GM23338 (cell line): ENCODE data around the gene PRMT3. TPM values are rescaled to one million over a fixed set of nuclear protein-coding genes. Genes with fewer than 3 reads are reported as not detected.

Source experiments
- ATAC-seq: fragments of 200-7000 bp; cut with Tn5 transposase; 3 replicates; pipeline ENCODE4 v1.9.1; 2020
- DNase-seq: peaks from one replicate; pipeline ENCODE4 v3.0.0-alpha.2; 2015; ENCODE audit warnings: low spot score
- H2AFZ ChIP-seq: fragments of 200-600 bp; sonication (generic); 2 replicates; pipeline ENCODE4 v1.8.0; 2016; ENCODE audit warnings: antibody characterized with exemption, mild to moderate bottlenecking, moderate library complexity
- H3F3A ChIP-seq: fragments of 200-600 bp; sonication (generic); replicated peaks from 2 replicates; pipeline ENCODE4 v1.8.0; 2017; ENCODE audit warnings: antibody characterized with exemption, mixed run types, low read depth
- H3K27ac ChIP-seq: fragments of 200-600 bp; sonication (generic); 2 replicates; pipeline ENCODE4 v1.6.1; 2016; ENCODE audit warnings: low read depth
- H3K27me3 ChIP-seq: fragments of 200-600 bp; sonication (generic); 2 replicates; pipeline ENCODE4 v1.8.0; 2016; ENCODE audit warnings: mild to moderate bottlenecking, mixed run types, moderate library complexity; ENCODE audit not compliant: insufficient read depth
- H3K36me3 ChIP-seq: fragments of 200-600 bp; sonication (generic); 2 replicates; pipeline ENCODE4 v1.8.0; 2016; ENCODE audit warnings: mild to moderate bottlenecking; ENCODE audit not compliant: insufficient read depth
- H3K4me1 ChIP-seq: fragments of 200-600 bp; sonication (generic); 2 replicates; pipeline ENCODE4 v1.8.0; 2016; ENCODE audit warnings: mild to moderate bottlenecking, moderate library complexity; ENCODE audit not compliant: insufficient read depth
- H3K4me2 ChIP-seq: fragments of 200-600 bp; sonication (generic); 2 replicates; pipeline ENCODE4 v1.7.1; 2017; ENCODE audit warnings: mixed run types
- H3K4me3 ChIP-seq: fragments of 200-600 bp; sonication (generic); 2 replicates; pipeline ENCODE4 v1.6.1; 2016; ENCODE audit warnings: mixed run types
- H3K79me2 ChIP-seq: fragments of 200-600 bp; sonication (generic); replicated peaks from 2 replicates; pipeline ENCODE4 v1.8.0; 2017; ENCODE audit warnings: mild to moderate bottlenecking; ENCODE audit not compliant: insufficient read depth
- H3K9me2 ChIP-seq: fragments of 200-600 bp; sonication (generic); 2 replicates; pipeline ENCODE4 v1.8.0; 2017; ENCODE audit not compliant: insufficient read depth
- H4K20me1 ChIP-seq: fragments of 200-600 bp; sonication (generic); replicated peaks from 2 replicates; pipeline ENCODE4 v1.8.0; 2017; ENCODE audit warnings: mild to moderate bottlenecking; ENCODE audit not compliant: insufficient read depth
- H3K27ac Mint-ChIP-seq: 2 replicates; pipeline ENCODE4 v1.8.0; 2020; ENCODE audit warnings: inconsistent platforms, mild to moderate bottlenecking, moderate library complexity, mixed read lengths
- H3K27me3 Mint-ChIP-seq: 3 replicates; pipeline ENCODE4 v1.8.0; 2022; ENCODE audit warnings: low read depth, mild to moderate bottlenecking, moderate library complexity, mixed read lengths, inconsistent platforms; ENCODE audit not compliant: insufficient read depth, poor library complexity
- H3K36me3 Mint-ChIP-seq: 3 replicates; pipeline ENCODE4 v1.8.0; 2021; ENCODE audit warnings: low read depth, mild to moderate bottlenecking, inconsistent platforms, moderate library complexity, mixed read lengths
- H3K4me1 Mint-ChIP-seq: 3 replicates; pipeline ENCODE4 v1.8.0; 2020; ENCODE audit warnings: mild to moderate bottlenecking, inconsistent platforms, mixed read lengths
- H3K4me3 Mint-ChIP-seq: 3 replicates; pipeline ENCODE4 v1.8.0; 2021; ENCODE audit warnings: moderate library complexity, mild to moderate bottlenecking, inconsistent platforms, mixed read lengths
- H3K9me3 Mint-ChIP-seq: 3 replicates; pipeline ENCODE4 v1.8.0; 2020; ENCODE audit warnings: moderate library complexity, mild to moderate bottlenecking, inconsistent platforms, mixed read lengths
- CREB1 ChIP-seq: fragments of 250-450 bp; sonication (Bioruptor Pico); IDR thresholded peaks from 2 replicates; pipeline ENCODE4 v1.5.0; 2020; ENCODE audit warnings: low read depth, mild to moderate bottlenecking, moderate library complexity
- CTCF ChIP-seq, 2 experiments: fragments of 200-600 bp in 1 of 2; sonication (generic) in 1 of 2; conservative IDR thresholded peaks; 2 replicates each; pipeline versions ENCODE4 v1.5.1 to v1.6.1; 2016 to 2017; ENCODE audit warnings: antibody characterized with exemption in 2 of 2, low read depth in 2 of 2, mild to moderate bottlenecking in 2 of 2, moderate library complexity in 1 of 2
- ETS1 ChIP-seq: IDR thresholded peaks from 2 replicates; pipeline ENCODE4 v1.6.1; 2016; ENCODE audit warnings: antibody characterized with exemption
- EZH2 ChIP-seq: fragments of 200-600 bp; sonication (generic); IDR thresholded peaks from one replicate; pipeline ENCODE4 v1.8.0; 2017; ENCODE audit warnings: antibody characterized with exemption, mild to moderate bottlenecking, low read depth; ENCODE audit not compliant: unreplicated experiment
- EZH2phosphoT487 ChIP-seq: fragments of 200-600 bp; sonication (generic); IDR thresholded peaks from one replicate; pipeline ENCODE4 v1.8.1; 2018; ENCODE audit warnings: antibody characterized with exemption; ENCODE audit not compliant: unreplicated experiment
- JUNB ChIP-seq: IDR thresholded peaks from one replicate; pipeline ENCODE4 v1.6.1; 2016; ENCODE audit warnings: antibody characterized with exemption; ENCODE audit not compliant: unreplicated experiment
- NANOG ChIP-seq: IDR thresholded peaks from 2 replicates; pipeline ENCODE4 v1.6.1; 2016; ENCODE audit warnings: antibody characterized with exemption, borderline replicate concordance
- POLR2AphosphoS5 ChIP-seq: IDR thresholded peaks from 2 replicates; pipeline ENCODE4 v1.6.1; 2016; ENCODE audit warnings: antibody characterized with exemption, low read depth
- REST ChIP-seq: IDR thresholded peaks from one replicate; pipeline ENCODE4 v1.6.1; 2018; ENCODE audit warnings: antibody characterized with exemption; ENCODE audit not compliant: unreplicated experiment
- STAT1 ChIP-seq: IDR thresholded peaks from one replicate; pipeline ENCODE4 v1.6.1; 2016; ENCODE audit warnings: antibody characterized with exemption; ENCODE audit not compliant: unreplicated experiment
- ZNF114 ChIP-seq: fragments of 250-450 bp; sonication (Bioruptor Pico); IDR thresholded peaks from 2 replicates; pipeline ENCODE4 v1.5.0; 2020; ENCODE audit warnings: mild to moderate bottlenecking, moderate library complexity
- ZNF331 ChIP-seq: fragments of 250-450 bp; sonication (Bioruptor Pico); IDR thresholded peaks from 2 replicates; pipeline ENCODE4 v1.5.0; 2020; ENCODE audit warnings: low read depth, mild to moderate bottlenecking, moderate library complexity
- polyA plus RNA-seq: library from polyadenylated mRNA; unstranded; fragments of >200 nt; fragmentation: Nextera tagmentation; extraction: Ambion mirVana; gene quantifications from 2 replicates; pipeline ENCODE4 v1.2.1, GENCODE V29; 2016
- total RNA-seq: library from RNA; depleted of rRNA; stranded (reverse); fragments of >200 nt; shearing (Covaris generic); gene quantifications from 2 replicates; pipeline ENCODE4 v1.2.3, GENCODE V29; 2014
- TF ChIP-seq, protein P1 (sequence below): fragments of 250-450 bp; sonication (Bioruptor Pico); IDR thresholded peaks from 2 replicates; pipeline ENCODE4 v1.5.0; 2020; ENCODE audit warnings: mild to moderate bottlenecking, moderate library complexity

PRMT3 gene
- total and polyA plus RNA-seq, 2 experiments from 2014 or later = 19.0 to 35.0 TPM

DNA sequence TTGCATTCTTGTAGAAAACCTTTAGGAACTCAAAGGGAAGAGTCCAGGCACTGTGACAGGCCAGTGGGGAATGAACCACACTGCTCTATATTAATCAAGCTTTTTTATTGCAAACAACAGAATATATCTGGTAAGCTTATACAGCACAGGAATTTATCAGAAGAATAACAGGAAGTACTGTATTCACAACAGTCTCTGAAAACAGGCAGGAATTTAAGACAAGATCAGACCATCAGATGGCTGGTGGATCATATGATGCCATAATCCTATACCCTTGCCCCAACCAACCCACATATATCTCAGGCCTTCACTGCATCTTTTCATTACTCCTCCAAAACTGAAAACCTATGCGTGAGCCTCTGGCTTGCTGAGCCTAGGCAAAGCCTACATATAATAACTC, 25.0 kb upstream of the PRMT3 start:
- H3K79me2 ChIP-seq = peaks cover 3% of the 10 kb centered on the region; the same call in 1 of the 2 replicates
- H3K27ac ChIP-seq = no peak overlapping the region
- Mint-ChIP-seq H3K9me3 (peaks cover 3% of the 10 kb centered on the region; the same call in 2 of the 3 replicates), H3K27ac (no peak overlapping the region), H3K36me3 (peaks cover 4% of the 10 kb centered on the region; the same call in 1 of the 3 replicates), H3K27me3 (peaks cover 13% of the 10 kb centered on the region), H3K4me3 (no peak overlapping the region), H3K4me1 (peaks cover 23% of the 10 kb centered on the region)
- H4K20me1 ChIP-seq = no peaks in the 10 kb centered on the region
- H3K4me2 ChIP-seq = no peak overlapping the region
- H3K4me1 ChIP-seq = peaks cover 21% of the 10 kb centered on the region
- no peaks in the 10 kb centered on the region; the same call in 1 of the 2 replicates for H3F3A ChIP-seq
- DNase-seq (no peak), ATAC-seq (no peak)
- H3K4me3 ChIP-seq = no peak overlapping the region
- TF ChIP-seq STAT1 (no peak), EZH2phosphoT487 (no peak), ZNF114 (no peak), ZNF331 (no peak), CREB1 (CRISPR knock-in tag) (no peak), POLR2AphosphoS5 (no peak), NANOG (no peak), EZH2 (no peak), JUNB (no peak), ETS1 (no peak), CTCF (conservative IDR thresholded peaks at IDR 0.05; ENCODE audit: low read depth in 2 of 2) (no peak), REST (no peak)
- TF ChIP-seq, protein P1, sequence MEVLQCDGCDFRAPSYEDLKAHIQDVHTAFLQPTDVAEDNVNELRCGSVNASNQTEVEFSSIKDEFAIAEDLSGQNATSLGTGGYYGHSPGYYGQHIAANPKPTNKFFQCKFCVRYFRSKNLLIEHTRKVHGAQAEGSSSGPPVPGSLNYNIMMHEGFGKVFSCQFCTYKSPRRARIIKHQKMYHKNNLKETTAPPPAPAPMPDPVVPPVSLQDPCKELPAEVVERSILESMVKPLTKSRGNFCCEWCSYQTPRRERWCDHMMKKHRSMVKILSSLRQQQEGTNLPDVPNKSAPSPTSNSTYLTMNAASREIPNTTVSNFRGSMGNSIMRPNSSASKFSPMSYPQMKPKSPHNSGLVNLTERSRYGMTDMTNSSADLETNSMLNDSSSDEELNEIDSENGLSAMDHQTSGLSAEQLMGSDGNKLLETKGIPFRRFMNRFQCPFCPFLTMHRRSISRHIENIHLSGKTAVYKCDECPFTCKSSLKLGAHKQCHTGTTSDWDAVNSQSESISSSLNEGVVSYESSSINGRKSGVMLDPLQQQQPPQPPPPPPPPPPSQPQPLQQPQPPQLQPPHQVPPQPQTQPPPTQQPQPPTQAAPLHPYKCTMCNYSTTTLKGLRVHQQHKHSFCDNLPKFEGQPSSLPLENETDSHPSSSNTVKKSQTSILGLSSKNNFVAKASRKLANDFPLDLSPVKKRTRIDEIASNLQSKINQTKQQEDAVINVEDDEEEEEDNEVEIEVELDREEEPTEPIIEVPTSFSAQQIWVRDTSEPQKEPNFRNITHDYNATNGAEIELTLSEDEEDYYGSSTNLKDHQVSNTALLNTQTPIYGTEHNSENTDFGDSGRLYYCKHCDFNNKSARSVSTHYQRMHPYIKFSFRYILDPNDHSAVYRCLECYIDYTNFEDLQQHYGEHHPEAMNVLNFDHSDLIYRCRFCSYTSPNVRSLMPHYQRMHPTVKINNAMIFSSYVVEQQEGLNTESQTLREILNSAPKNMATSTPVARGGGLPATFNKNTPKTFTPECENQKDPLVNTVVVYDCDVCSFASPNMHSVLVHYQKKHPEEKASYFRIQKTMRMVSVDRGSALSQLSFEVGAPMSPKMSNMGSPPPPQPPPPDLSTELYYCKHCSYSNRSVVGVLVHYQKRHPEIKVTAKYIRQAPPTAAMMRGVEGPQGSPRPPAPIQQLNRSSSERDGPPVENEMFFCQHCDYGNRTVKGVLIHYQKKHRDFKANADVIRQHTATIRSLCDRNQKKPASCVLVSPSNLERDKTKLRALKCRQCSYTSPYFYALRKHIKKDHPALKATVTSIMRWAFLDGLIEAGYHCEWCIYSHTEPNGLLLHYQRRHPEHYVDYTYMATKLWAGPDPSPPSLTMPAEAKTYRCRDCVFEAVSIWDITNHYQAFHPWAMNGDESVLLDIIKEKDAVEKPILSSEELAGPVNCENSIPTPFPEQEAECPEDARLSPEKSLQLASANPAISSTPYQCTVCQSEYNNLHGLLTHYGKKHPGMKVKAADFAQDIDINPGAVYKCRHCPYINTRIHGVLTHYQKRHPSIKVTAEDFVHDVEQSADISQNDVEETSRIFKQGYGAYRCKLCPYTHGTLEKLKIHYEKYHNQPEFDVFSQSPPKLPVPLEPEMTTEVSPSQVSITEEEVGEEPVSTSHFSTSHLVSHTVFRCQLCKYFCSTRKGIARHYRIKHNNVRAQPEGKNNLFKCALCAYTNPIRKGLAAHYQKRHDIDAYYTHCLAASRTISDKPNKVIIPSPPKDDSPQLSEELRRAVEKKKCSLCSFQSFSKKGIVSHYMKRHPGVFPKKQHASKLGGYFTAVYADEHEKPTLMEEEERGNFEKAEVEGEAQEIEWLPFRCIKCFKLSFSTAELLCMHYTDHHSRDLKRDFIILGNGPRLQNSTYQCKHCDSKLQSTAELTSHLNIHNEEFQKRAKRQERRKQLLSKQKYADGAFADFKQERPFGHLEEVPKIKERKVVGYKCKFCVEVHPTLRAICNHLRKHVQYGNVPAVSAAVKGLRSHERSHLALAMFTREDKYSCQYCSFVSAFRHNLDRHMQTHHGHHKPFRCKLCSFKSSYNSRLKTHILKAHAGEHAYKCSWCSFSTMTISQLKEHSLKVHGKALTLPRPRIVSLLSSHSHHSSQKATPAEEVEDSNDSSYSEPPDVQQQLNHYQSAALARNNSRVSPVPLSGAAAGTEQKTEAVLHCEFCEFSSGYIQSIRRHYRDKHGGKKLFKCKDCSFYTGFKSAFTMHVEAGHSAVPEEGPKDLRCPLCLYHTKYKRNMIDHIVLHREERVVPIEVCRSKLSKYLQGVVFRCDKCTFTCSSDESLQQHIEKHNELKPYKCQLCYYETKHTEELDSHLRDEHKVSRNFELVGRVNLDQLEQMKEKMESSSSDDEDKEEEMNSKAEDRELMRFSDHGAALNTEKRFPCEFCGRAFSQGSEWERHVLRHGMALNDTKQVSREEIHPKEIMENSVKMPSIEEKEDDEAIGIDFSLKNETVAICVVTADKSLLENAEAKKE (CRISPR knock-in tag) = no peak
- peaks cover 30% of the 10 kb centered on the region for H3K27me3 ChIP-seq
- H3K9me2 ChIP-seq = peaks cover 8% of the 10 kb centered on the region
- H3K36me3 ChIP-seq = no peaks in the 10 kb centered on the region
- no peak overlapping the region for H2AFZ ChIP-seq
